GM19193 (cell line): ENCODE data around the gene PLCB1.

ENCODE experiments used
- POLR2A ChIP-seq: IDR thresholded peaks from 4 replicates; pipeline ENCODE4 v1.6.1; 2011; ENCODE audit not compliant: insufficient read depth, insufficient read length; ENCODE audit errors: extremely low read depth

PLCB1 gene

GRCh38 chr20:8518878-8519277 lies 386.8 kb downstream of the PLCB1 start:
- no peak for TF ChIP-seq POLR2A

GRCh38 chr20:8519887-8520286 lies 387.8 kb downstream of the PLCB1 start:
- TF ChIP-seq POLR2A = no peak

- TF ChIP-seq POLR2A = no peak
Measured at GRCh38 chr20:8522168-8522567, 390.1 kb downstream of the PLCB1 start.

- no peak for TF ChIP-seq POLR2A
Measured at GRCh38 chr20:8523684-8524083, 391.6 kb downstream of the PLCB1 start.

GRCh38 chr20:8524101-8525016 lies 392.3 kb downstream of the PLCB1 start:
- TF ChIP-seq POLR2A = no peak

- no peak for TF ChIP-seq POLR2A
Measured at GRCh38 chr20:8525017-8525343, 392.9 kb downstream of the PLCB1 start.

GRCh38 chr20:8526610-8527009 lies 394.5 kb downstream of the PLCB1 start:
- TF ChIP-seq POLR2A = no peak

- TF ChIP-seq POLR2A = no peak
Measured at GRCh38 chr20:8527998-8528723, 396.1 kb downstream of the PLCB1 start.

- no peak for TF ChIP-seq POLR2A
Measured at GRCh38 chr20:8530022-8530421, 398.0 kb downstream of the PLCB1 start.

- TF ChIP-seq POLR2A = no peak
Measured at GRCh38 chr20:8532169-8532568, 400.1 kb downstream of the PLCB1 start.

GRCh38 chr20:8534368-8535160 lies 402.5 kb downstream of the PLCB1 start:
- no peak for TF ChIP-seq POLR2A

GRCh38 chr20:8535403-8536261 lies 403.6 kb downstream of the PLCB1 start:
- TF ChIP-seq POLR2A = no peak

- no peak for TF ChIP-seq POLR2A
Measured at GRCh38 chr20:8536262-8536618, 404.2 kb downstream of the PLCB1 start.

GRCh38 chr20:8540466-8540865 lies 408.4 kb downstream of the PLCB1 start:
- TF ChIP-seq POLR2A = no peak
